Keratinocyte (primary cell): Measurements from ENCODE around the gene YY1AP1.

Experiments used
- CTCF ChIP-seq, 3 experiments: IDR thresholded peaks in 1 of 3; conservative IDR thresholded peaks in 1 of 3; optimal IDR thresholded peaks in 1 of 3; 2 replicates in 2 of 3; 3 replicates in 1 of 3; pipeline versions ENCODE3 to v1.5.1; 2011; ENCODE audit warnings: low read length in 3 of 3, mild to moderate bottlenecking in 3 of 3, moderate library complexity in 2 of 3, control low read depth in 1 of 3, inconsistent platforms in 1 of 3; ENCODE audit not compliant: insufficient read depth in 2 of 3; ENCODE audit errors: extremely low read depth in 1 of 3
- EZH2 ChIP-seq: IDR thresholded peaks from one replicate; pipeline ENCODE4 v1.6.1; 2012; ENCODE audit warnings: inconsistent platforms, mild to moderate bottlenecking, low read length, moderate library complexity

DNA sequence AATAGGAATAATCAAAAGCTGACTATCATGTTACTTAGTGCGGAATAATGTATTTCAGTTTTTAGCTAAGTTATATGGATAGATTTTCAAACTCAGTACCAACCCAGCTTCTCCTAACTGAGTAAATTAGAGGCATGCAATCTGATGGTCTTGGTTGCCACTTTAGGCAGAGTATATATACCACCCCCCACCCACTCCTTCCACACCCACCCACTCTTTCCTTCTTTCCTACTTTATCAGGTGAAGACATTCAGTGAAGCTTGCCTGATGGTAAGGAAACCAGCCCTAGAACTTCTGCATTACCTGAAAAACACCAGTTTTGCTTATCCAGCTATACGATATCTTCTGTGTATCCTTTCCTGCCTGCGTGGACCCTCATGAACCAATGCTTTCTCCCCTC lies 36.6 kb upstream of the YY1AP1 start:
- TF ChIP-seq CTCF (optimal IDR thresholded peaks at IDR 0.05 in 1 of 3, IDR thresholded peaks at IDR 0.05 in 1 of 3, conservative IDR thresholded peaks at IDR 0.05 in 1 of 3; ENCODE audit: extremely low read depth in 1 of 3, insufficient read depth in 2 of 3, low read length in 3 of 3) = no peak
- no peak for TF ChIP-seq EZH2
